PC-3 (cell line): ENCODE measurements around the gene NUP210L.

ENCODE experiments used
- CTCF ChIP-seq: fragments of 300-600 bp; sonication (generic); conservative IDR thresholded peaks from 2 replicates; pipeline ENCODE4 v1.5.1; 2017; ENCODE audit warnings: antibody characterized with exemption, low read depth, mild to moderate bottlenecking, low read length
- EZH2 ChIP-seq: fragments of 300-600 bp; sonication (generic); IDR thresholded peaks from one replicate; pipeline ENCODE4 v1.6.1; 2017; ENCODE audit warnings: antibody characterized with exemption, mild to moderate bottlenecking, low read length; ENCODE audit not compliant: unreplicated experiment
- EZH2phosphoT487 ChIP-seq: fragments of 300-600 bp; sonication (generic); IDR thresholded peaks from 2 replicates; pipeline ENCODE4 v1.6.1; 2018; ENCODE audit warnings: mild to moderate bottlenecking, antibody characterized with exemption, low read length, borderline replicate concordance

GRCh38 chr1:153945131-153945794, 209.6 kb downstream of the NUP210L start:
- TF ChIP-seq CTCF (no peak), EZH2 (no peak), EZH2phosphoT487 (no peak)
